H9 (cell line): ENCODE data around the gene DPPA3. TPM values are rescaled to one million over a fixed set of nuclear protein-coding genes. Genes with fewer than 3 reads are reported as not detected.

Experiments used
- DNase-seq: peaks from one replicate; pipeline ENCODE4 v3.0.0-alpha.2; 2017
- H2AFZ ChIP-seq: one replicate; pipeline ENCODE4 v1.6.1; 2013; ENCODE audit warnings: mild to moderate bottlenecking, low read length, control low read depth, moderate library complexity
- H2AK5ac ChIP-seq: 2 replicates; pipeline ENCODE4 v1.6.1; 2013; ENCODE audit warnings: low read length, control low read depth, mixed read lengths; ENCODE audit not compliant: insufficient read length
- H2BK120ac ChIP-seq: one replicate; pipeline ENCODE4 v1.6.1; 2013; ENCODE audit warnings: low read depth, mild to moderate bottlenecking, low read length, control low read depth, inconsistent platforms; ENCODE audit not compliant: poor library complexity, severe bottlenecking
- H2BK12ac ChIP-seq: 2 replicates; pipeline ENCODE4 v1.6.1; 2013; ENCODE audit warnings: low read length, control low read depth, mixed read lengths, low read depth; ENCODE audit not compliant: insufficient read length
- H2BK15ac ChIP-seq: 2 replicates; pipeline ENCODE4 v1.6.1; 2013; ENCODE audit warnings: low read depth, low read length, control low read depth
- H2BK20ac ChIP-seq: one replicate; pipeline ENCODE4 v1.6.1; 2013; ENCODE audit warnings: low read depth, mild to moderate bottlenecking, low read length, control low read depth, inconsistent platforms; ENCODE audit not compliant: poor library complexity, severe bottlenecking
- H2BK5ac ChIP-seq: 2 replicates; pipeline ENCODE4 v1.6.1; 2013; ENCODE audit warnings: low read length, control low read depth, mixed read lengths; ENCODE audit not compliant: insufficient read length
- H3K14ac ChIP-seq: 2 replicates; pipeline ENCODE4 v1.6.1; 2013; ENCODE audit warnings: low read length, control low read depth; ENCODE audit not compliant: insufficient read depth
- H3K18ac ChIP-seq: 2 replicates; pipeline ENCODE4 v1.6.1; 2013; ENCODE audit warnings: low read depth, mild to moderate bottlenecking, mixed read lengths, low read length, control low read depth; ENCODE audit not compliant: insufficient read length
- H3K23ac ChIP-seq: 2 replicates; pipeline ENCODE4 v1.6.1; 2013; ENCODE audit warnings: low read length, control low read depth, mixed read lengths, low read depth; ENCODE audit not compliant: insufficient read length
- H3K23me2 ChIP-seq: 2 replicates; pipeline ENCODE4 v1.6.1; 2013; ENCODE audit warnings: low read depth, mild to moderate bottlenecking, mixed read lengths, low read length, control low read depth; ENCODE audit not compliant: insufficient read length, poor library complexity, severe bottlenecking
- H3K27ac ChIP-seq: 2 replicates; pipeline ENCODE4 v1.5.1; 2013; ENCODE audit warnings: low read length, control low read depth, mixed read lengths, low read depth; ENCODE audit not compliant: insufficient read length
- H3K27me3 ChIP-seq: 2 replicates; pipeline ENCODE4 v1.6.1; 2013; ENCODE audit warnings: low read length, control low read depth, inconsistent platforms; ENCODE audit not compliant: insufficient read depth
- H3K4ac ChIP-seq: 2 replicates; pipeline ENCODE4 v1.6.1; 2013; ENCODE audit warnings: low read depth, mild to moderate bottlenecking, control low read depth, inconsistent platforms, low read length, moderate library complexity
- H3K4me1 ChIP-seq: 2 replicates; pipeline ENCODE4 v1.6.1; 2013; ENCODE audit warnings: low read length, control low read depth, inconsistent platforms; ENCODE audit not compliant: insufficient read depth
- H3K4me2 ChIP-seq: 2 replicates; pipeline ENCODE4 v1.6.1; 2013; ENCODE audit warnings: low read length, control low read depth, mixed read lengths; ENCODE audit not compliant: insufficient read length, insufficient read depth
- H3K56ac ChIP-seq: 2 replicates; pipeline ENCODE4 v1.6.1; 2013; ENCODE audit warnings: low read depth, mild to moderate bottlenecking, mixed read lengths, low read length, control low read depth; ENCODE audit not compliant: insufficient read length
- H3K79me1 ChIP-seq: 2 replicates; pipeline ENCODE4 v1.6.1; 2013; ENCODE audit warnings: low read depth, mild to moderate bottlenecking, moderate library complexity, low read length, control low read depth, inconsistent platforms; ENCODE audit not compliant: insufficient read depth, poor library complexity, severe bottlenecking
- H3K79me2 ChIP-seq: 2 replicates; pipeline ENCODE4 v1.6.1; 2013; ENCODE audit warnings: low read length, control low read depth, inconsistent platforms; ENCODE audit not compliant: insufficient read depth
- H3K9ac ChIP-seq: 2 replicates; pipeline ENCODE4 v1.6.1; 2013; ENCODE audit warnings: low read length, control low read depth, mixed read lengths; ENCODE audit not compliant: insufficient read length; ENCODE audit errors: extremely low read depth
- H3K9me3 ChIP-seq: one replicate; pipeline ENCODE4 v1.6.1; 2013; ENCODE audit warnings: low read depth, low read length, inconsistent platforms; ENCODE audit not compliant: control insufficient read depth
- H3T11ph ChIP-seq: one replicate; pipeline ENCODE4 v1.6.1; 2013; ENCODE audit warnings: mild to moderate bottlenecking, low read length, control low read depth, inconsistent platforms
- H4K20me1 ChIP-seq: one replicate; pipeline ENCODE4 v1.6.1; 2013; ENCODE audit not compliant: control insufficient read depth, insufficient read length, insufficient read depth
- H4K5ac ChIP-seq: 2 replicates; pipeline ENCODE4 v1.6.1; 2013; ENCODE audit warnings: low read depth, mild to moderate bottlenecking, mixed read lengths, low read length, control low read depth; ENCODE audit not compliant: insufficient read length
- H4K8ac ChIP-seq: replicated peaks from 2 replicates; pipeline ENCODE4 v1.6.1; 2013; ENCODE audit warnings: low read length, control low read depth, mixed read lengths, low read depth; ENCODE audit not compliant: insufficient read length
- H4K91ac ChIP-seq: 2 replicates; pipeline ENCODE4 v1.6.1; 2013; ENCODE audit warnings: low read depth, mild to moderate bottlenecking, moderate library complexity, mixed read lengths, low read length, control low read depth; ENCODE audit not compliant: insufficient read length
- H3K27ac Mint-ChIP-seq, 3 experiments: 2 replicates in 2 of 3; 3 replicates in 1 of 3; pipeline ENCODE4 v1.8.0; 2020 to 2021; ENCODE audit warnings: mixed read lengths in 3 of 3, mild to moderate bottlenecking in 1 of 3, moderate library complexity in 1 of 3
- H3K27me3 Mint-ChIP-seq: 2 replicates; pipeline ENCODE4 v1.8.0; 2021; ENCODE audit warnings: low read depth, mild to moderate bottlenecking, moderate library complexity, mixed read lengths
- H3K36me3 Mint-ChIP-seq, 3 experiments: 2 replicates in 2 of 3; 3 replicates in 1 of 3; pipeline ENCODE4 v1.8.0; 2020 to 2021; ENCODE audit warnings: low read depth in 3 of 3, mixed read lengths in 3 of 3; ENCODE audit not compliant: insufficient read depth in 1 of 3
- H3K4me1 Mint-ChIP-seq, 2 experiments: 2 replicates each; pipeline ENCODE4 v1.8.0; 2020; ENCODE audit warnings: mixed read lengths in 2 of 2
- H3K4me3 Mint-ChIP-seq, 2 experiments: 2 replicates in 1 of 2; 3 replicates in 1 of 2; pipeline ENCODE4 v1.8.0; 2020 to 2021; ENCODE audit warnings: mild to moderate bottlenecking in 2 of 2, mixed read lengths in 2 of 2, moderate library complexity in 1 of 2
- H3K9me3 Mint-ChIP-seq, 2 experiments: 2 replicates in 1 of 2; 3 replicates in 1 of 2; pipeline ENCODE4 v1.8.0; 2020; ENCODE audit warnings: mild to moderate bottlenecking in 2 of 2, mixed read lengths in 2 of 2, moderate library complexity in 1 of 2
- whole genome bisulfite sequencing: extraction: QIAGEN DNeasy Blood & Tissue Kit; methylation state at CpG from one replicate; pipeline ENCODE4 v1.1.7; 2013; ENCODE audit warnings: missing lambda C conversion rate, low lambda C conversion rate, mixed read lengths; ENCODE audit not compliant: insufficient read length; ENCODE audit errors: extremely low coverage; 5-methylcytosine and 5-hydroxymethylcytosine counted together
- total RNA-seq: library from RNA; stranded (reverse); gene quantifications from 2 replicates; pipeline ENCODE4 v1.2.1, GENCODE V29; 2021
- TF ChIP-seq, protein P1 (sequence below): fragments of 200-600 bp; sonication (generic); conservative IDR thresholded peaks from 3 replicates; pipeline ENCODE4 v1.8.0; 2021; ENCODE audit warnings: antibody characterized with exemption, mild to moderate bottlenecking

Gene DPPA3
- total RNA-seq, 1 experiment from 2014 or later = 1.4 TPM

GRCh38 chr12:7695566-7696197 lies 15.6 kb upstream of the DPPA3 start, which contains the start of gene GDF3:
Gene GDF3, minus strand, starts transcription at chr12:7695775. Its CDS starts 47 bp downstream, at chr12:7695728.
- H3K23me2 ChIP-seq = no peaks in the 10 kb centered on the region
- H3K18ac ChIP-seq = no peak within 1 kb of the TSS
- H3K4ac ChIP-seq = no peak within 1 kb of the TSS
- H3K4me1 ChIP-seq = peaks cover 4% of the 10 kb centered on the region; the same call in 1 of the 2 replicates
- no peak within 1 kb of the TSS for H2AK5ac ChIP-seq
- no CpG with 5 or more reads among the region's 7 CpGs for WGBS
- H3K27me3 ChIP-seq = no peaks in the 10 kb centered on the region
- no peak within 1 kb of the TSS for H3K14ac ChIP-seq
- no peak within 1 kb of the TSS for H3K4me2 ChIP-seq
- H3K9ac ChIP-seq = no peak within 1 kb of the TSS
- H3K79me2 ChIP-seq = no peaks in the 10 kb centered on the region
- no peak within 1 kb of the TSS for H4K91ac ChIP-seq
- no peak within 1 kb of the TSS for H4K5ac ChIP-seq
- no peaks in the 10 kb centered on the region for H4K20me1 ChIP-seq
- peaks cover 0 to 3% (median 0%) of the 10 kb centered on the region in 3 experiments; a peak in 1 of 7 replicates for H3K36me3 Mint-ChIP-seq
- no peak within 1 kb of the TSS for H2BK120ac ChIP-seq
- no peak within 1 kb of the TSS for H3T11ph ChIP-seq
- H3K79me1 ChIP-seq = no peaks in the 10 kb centered on the region
- no peak within 1 kb of the TSS for H2AFZ ChIP-seq
- H3K4me1 Mint-ChIP-seq = peaks cover 37 to 41% of the 10 kb centered on the region in 2 experiments
- no peak within 1 kb of the TSS for H2BK20ac ChIP-seq
- peak within 1 kb of the TSS; percentile 58 for H3K27ac ChIP-seq
- no peak within 1 kb of the TSS for H4K8ac ChIP-seq
- no peak within 1 kb of the TSS for H2BK15ac ChIP-seq
- H3K4me3 Mint-ChIP-seq = peak within 1 kb of the TSS; percentile 9 to 64
- H2BK12ac ChIP-seq = no peak within 1 kb of the TSS
- H3K9me3 Mint-ChIP-seq = no peaks in the 10 kb centered on the region; a peak in 1 of 5 replicates
- peak within 1 kb of the TSS; percentile 89 to 99 (median 92) for H3K27ac Mint-ChIP-seq
- no peaks in the 10 kb centered on the region for H3K9me3 ChIP-seq
- H2BK5ac ChIP-seq = no peak within 1 kb of the TSS
- DNase-seq = no peak
- no peaks in the 10 kb centered on the region for H3K27me3 Mint-ChIP-seq
- H3K23ac ChIP-seq = no peak within 1 kb of the TSS
- TF ChIP-seq, protein P1, sequence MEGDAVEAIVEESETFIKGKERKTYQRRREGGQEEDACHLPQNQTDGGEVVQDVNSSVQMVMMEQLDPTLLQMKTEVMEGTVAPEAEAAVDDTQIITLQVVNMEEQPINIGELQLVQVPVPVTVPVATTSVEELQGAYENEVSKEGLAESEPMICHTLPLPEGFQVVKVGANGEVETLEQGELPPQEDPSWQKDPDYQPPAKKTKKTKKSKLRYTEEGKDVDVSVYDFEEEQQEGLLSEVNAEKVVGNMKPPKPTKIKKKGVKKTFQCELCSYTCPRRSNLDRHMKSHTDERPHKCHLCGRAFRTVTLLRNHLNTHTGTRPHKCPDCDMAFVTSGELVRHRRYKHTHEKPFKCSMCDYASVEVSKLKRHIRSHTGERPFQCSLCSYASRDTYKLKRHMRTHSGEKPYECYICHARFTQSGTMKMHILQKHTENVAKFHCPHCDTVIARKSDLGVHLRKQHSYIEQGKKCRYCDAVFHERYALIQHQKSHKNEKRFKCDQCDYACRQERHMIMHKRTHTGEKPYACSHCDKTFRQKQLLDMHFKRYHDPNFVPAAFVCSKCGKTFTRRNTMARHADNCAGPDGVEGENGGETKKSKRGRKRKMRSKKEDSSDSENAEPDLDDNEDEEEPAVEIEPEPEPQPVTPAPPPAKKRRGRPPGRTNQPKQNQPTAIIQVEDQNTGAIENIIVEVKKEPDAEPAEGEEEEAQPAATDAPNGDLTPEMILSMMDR = no peak
- no peak within 1 kb of the TSS for H3K56ac ChIP-seq
